Activated naive CD8-positive, alpha-beta T cell treated with anti-CD3 and anti-CD28 coated beads for 36 hours (primary cell): ENCODE measurements around the gene PROCR. TPM values are rescaled to one million over a fixed set of nuclear protein-coding genes. Genes with fewer than 3 reads are reported as not detected.
"Not testable (repeated sequence)": the region's sequence is repeated elsewhere in the genome, so short reads cannot be mapped to it uniquely, and the experiment has no call there.

Source experiments
- DNase-seq: peaks from one replicate; pipeline ENCODE4 v3.0.0; 2021
- H3K27ac Mint-ChIP-seq: one replicate; pipeline ENCODE4 v1.8.0; 2022; ENCODE audit warnings: mild to moderate bottlenecking, moderate library complexity, mixed read lengths
- H3K27me3 Mint-ChIP-seq: one replicate; pipeline ENCODE4 v1.8.0; 2022; ENCODE audit warnings: mild to moderate bottlenecking, mixed read lengths
- H3K36me3 Mint-ChIP-seq: one replicate; pipeline ENCODE4 v1.8.0; 2021; ENCODE audit warnings: mild to moderate bottlenecking, mixed read lengths
- H3K4me1 Mint-ChIP-seq: one replicate; pipeline ENCODE4 v1.8.0; 2021; ENCODE audit warnings: mixed read lengths
- H3K4me3 Mint-ChIP-seq: one replicate; pipeline ENCODE4 v1.8.0; 2022; ENCODE audit warnings: mild to moderate bottlenecking, moderate library complexity, mixed read lengths
- H3K9me3 Mint-ChIP-seq: one replicate; pipeline ENCODE4 v1.8.0; 2022; ENCODE audit warnings: mixed read lengths
- total RNA-seq, 2 experiments: library from RNA; stranded (reverse); gene quantifications; one replicate each; pipeline ENCODE4 v1.2.3, GENCODE V29; 2021

PROCR gene
- total RNA-seq, 2 experiments from 2014 or later, result 4.4 to 4.5 TPM

DNA sequence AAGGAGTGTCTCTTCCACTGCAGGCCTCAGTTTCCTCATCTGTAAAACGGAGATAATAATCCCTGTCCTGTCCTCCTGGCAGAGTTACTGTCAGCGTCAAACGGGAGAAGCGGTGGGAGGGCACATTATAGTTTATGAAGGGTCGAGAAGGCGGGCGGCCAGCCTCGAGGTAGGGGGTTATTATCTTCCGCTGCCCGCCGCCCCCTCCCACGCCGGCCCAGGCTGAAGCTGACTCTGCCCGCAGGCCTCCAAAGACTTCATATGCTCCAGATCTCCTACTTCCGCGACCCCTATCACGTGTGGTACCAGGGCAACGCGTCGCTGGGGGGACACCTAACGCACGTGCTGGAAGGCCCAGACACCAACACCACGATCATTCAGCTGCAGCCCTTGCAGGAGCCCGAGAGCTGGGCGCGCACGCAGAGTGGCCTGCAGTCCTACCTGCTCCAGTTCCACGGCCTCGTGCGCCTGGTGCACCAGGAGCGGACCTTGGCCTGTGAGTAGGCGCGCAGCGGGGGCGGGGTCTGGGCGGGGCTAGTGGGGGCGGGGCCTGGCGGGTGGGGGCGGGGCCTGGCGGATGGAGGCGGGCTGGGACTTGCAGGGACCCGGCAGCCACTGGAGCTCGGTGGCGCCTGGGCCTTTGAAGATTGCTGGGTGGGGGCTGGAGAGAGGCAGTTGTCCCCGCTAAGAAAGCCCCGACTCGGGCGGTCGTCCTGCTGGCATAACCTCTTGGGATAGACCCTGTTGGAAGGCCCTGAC is 2.8 kb downstream of the PROCR start:
- Mint-ChIP-seq H3K4me3 (no peak overlapping the region), H3K9me3 (no peaks in the 10 kb centered on the region), H3K4me1 (peaks cover 17% of the 10 kb centered on the region), H3K36me3 (peaks cover 3% of the 10 kb centered on the region), H3K27me3 (no peaks in the 10 kb centered on the region), H3K27ac (no peak overlapping the region)
- DNase-seq, result no peak

DNA sequence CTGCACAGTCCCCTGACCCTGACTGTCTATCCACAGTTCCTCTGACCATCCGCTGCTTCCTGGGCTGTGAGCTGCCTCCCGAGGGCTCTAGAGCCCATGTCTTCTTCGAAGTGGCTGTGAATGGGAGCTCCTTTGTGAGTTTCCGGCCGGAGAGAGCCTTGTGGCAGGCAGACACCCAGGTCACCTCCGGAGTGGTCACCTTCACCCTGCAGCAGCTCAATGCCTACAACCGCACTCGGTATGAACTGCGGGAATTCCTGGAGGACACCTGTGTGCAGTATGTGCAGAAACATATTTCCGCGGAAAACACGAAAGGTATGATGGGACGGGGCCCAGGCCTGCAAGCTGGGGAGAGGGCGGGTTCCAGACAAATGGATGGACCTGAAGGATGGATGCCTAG is 4.3 kb downstream of the PROCR start:
- no peak overlapping the region for H3K27ac Mint-ChIP-seq
- no peaks in the 10 kb centered on the region for H3K9me3 Mint-ChIP-seq
- H3K4me1 Mint-ChIP-seq, result peaks cover 17% of the 10 kb centered on the region
- no peak overlapping the region for H3K4me3 Mint-ChIP-seq
- peaks cover 3% of the 10 kb centered on the region for H3K36me3 Mint-ChIP-seq
- H3K27me3 Mint-ChIP-seq, result no peaks in the 10 kb centered on the region
- no peak for DNase-seq

DNA sequence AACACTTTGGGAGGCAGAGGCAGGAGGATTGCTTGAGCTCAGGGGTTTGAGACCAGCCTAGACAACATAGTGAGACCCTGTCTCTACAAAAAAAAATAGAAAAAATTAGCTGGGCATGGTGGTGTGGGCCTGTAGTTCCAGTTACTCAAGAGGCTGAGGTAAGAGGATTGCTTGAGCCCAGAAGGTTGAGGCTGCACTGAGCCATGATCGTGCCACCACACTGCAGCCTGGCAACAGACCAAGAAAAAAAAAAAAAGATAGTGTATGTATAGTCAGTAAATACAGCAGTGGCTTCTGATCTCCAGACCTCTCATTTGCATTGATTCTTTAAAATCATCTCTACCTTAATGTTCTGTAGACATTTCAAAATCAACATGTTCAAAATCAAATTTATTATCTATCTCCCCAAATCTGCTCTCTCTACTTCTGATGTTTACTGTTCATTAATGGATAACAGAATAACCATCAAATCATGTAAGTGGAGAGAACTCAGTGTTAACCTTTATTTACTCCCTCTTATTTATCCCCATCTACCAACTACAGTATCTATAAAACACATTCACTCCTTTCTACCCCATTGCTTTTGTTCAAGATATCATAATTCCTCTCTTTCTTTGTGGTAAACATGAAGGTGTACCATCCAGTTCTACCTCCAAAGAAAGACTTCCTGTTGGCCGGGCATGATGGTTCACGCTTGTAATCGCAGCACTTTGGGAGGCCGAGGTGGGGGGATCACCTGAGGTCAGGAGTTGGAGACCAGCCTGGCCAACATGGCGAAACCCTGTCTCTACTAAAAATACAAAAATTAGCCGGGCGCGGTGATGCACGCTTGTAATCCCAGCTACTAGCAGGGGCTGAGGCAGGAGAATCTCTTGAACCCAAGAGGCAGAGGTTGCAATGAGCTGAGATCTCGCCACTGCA is 7.7 kb downstream of the PROCR start:
- H3K4me1 Mint-ChIP-seq, result no peaks in the 10 kb centered on the region
- no peak for DNase-seq

DNA sequence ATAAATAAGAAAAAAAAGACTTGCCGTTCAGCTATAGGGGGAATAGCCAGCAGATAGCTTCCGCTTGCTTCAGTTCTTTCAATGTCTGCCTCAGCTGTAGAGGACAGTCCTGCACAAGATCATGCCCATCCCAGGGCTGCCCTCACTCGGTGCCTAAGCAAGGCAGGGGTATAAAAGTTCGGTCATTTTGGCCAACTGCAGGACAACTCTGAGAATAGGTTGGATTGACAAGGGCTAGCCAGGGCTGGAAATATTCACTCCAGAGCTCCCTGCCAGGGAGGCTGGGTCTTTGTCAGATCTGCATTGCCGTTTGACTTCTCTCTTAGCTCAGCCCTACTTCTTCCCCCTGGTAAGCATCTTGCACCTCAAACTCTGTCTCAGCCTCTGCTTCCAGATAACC is 8.4 kb downstream of the PROCR start:
- no peak overlapping the region for H3K4me3 Mint-ChIP-seq
- no peak for DNase-seq
- no peaks in the 10 kb centered on the region for H3K4me1 Mint-ChIP-seq
- H3K27ac Mint-ChIP-seq, result no peak overlapping the region
- no peaks in the 10 kb centered on the region for H3K27me3 Mint-ChIP-seq
- H3K36me3 Mint-ChIP-seq, result peaks cover 2% of the 10 kb centered on the region
- no peaks in the 10 kb centered on the region for H3K9me3 Mint-ChIP-seq

More for the DNA sequence above, 7.7 kb downstream of the PROCR start:
- H3K9me3 Mint-ChIP-seq, result no peaks in the 10 kb centered on the region
- no peaks in the 10 kb centered on the region for H3K27me3 Mint-ChIP-seq
- no peak overlapping the region for H3K4me3 Mint-ChIP-seq
- H3K27ac Mint-ChIP-seq, result no peak overlapping the region
- peaks cover 3% of the 10 kb centered on the region for H3K36me3 Mint-ChIP-seq

DNA sequence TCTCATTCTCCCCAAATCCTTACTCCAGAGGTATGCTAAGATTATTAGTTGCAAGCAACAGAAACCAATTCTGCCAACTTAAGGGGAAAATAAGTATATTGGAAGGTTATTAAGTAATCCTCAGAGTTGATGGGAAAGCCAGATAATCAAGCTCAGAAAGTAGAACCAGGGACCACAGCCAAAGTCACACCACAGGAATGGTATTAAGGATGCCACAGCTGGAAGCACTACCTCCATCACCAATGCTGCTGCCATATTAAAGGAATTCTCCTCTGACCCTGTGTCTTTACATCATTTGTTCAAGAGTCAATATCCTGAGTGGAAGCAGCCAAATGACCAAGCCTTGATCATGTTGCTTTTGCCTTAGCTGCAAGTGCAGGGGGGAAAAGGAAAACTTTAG is 9.9 kb downstream of the PROCR start:
- Mint-ChIP-seq H3K27ac (no peak overlapping the region), H3K4me3 (no peak overlapping the region), H3K36me3 (no peaks in the 10 kb centered on the region), H3K4me1 (no peaks in the 10 kb centered on the region), H3K9me3 (no peaks in the 10 kb centered on the region), H3K27me3 (no peaks in the 10 kb centered on the region)
- no peak for DNase-seq

DNA sequence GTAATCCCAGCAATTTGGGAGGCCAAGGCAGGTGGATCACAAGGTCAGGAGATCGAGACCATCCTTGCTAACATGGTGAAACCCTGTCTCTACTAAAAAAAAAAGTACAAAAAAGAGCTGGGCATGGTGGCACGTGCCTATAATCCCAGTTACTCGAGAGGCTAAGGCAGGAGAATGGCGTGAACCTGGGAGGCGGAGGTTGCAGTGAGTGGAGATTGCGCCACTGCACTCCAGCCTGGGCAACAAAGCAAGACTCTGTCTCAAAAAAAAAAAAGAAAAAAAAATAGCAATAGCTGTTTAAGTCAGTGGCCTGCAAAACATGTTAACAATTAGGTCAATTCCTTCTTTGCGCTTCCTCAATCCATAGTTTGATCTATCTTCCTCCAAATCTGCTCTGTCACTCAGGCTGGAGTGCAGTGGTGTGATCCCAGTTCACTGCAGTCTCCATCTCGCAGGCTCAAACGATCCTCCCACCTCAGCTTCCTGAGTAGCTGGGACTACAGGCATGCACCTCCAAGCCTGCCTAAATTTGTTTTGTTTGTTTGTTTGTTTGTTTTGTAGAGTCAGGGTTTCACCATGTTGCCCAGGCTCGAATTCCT is 14.9 kb downstream of the PROCR start:
- not testable (repeated sequence) for H3K9me3 Mint-ChIP-seq, DNase-seq, H3K4me1 Mint-ChIP-seq, H3K4me3 Mint-ChIP-seq, H3K27me3 Mint-ChIP-seq, H3K36me3 Mint-ChIP-seq, H3K27ac Mint-ChIP-seq

DNA sequence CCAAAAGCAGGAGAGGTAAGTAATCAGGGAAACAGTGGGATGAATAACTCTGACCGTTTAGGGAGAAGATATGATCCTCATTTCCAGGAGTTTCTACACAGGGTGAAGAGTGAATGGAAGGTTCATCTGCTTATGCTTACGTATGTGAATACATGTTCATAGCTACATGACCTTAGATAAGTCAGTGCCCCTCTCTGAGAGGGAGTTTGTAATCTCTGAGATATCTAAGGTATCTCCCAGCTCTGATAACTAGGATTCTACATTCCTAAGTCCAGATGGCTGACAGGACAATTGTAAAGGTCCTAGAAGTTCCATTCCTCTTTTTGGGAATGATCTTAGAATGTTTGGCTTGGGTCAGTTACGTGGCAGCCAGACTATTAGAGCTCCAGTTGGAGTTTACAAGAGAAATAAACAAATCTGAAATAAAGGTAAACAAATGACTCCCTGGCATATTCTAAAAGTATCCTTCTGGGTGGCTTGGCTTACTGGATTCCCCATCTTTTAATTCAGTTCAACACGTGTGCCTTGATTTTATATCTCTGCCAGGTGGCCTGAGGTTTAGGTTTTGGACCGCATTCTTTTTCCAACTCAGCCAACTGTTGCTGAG is 15.8 kb downstream of the PROCR start:
- Mint-ChIP-seq H3K27ac (no peak overlapping the region), H3K4me1 (no peaks in the 10 kb centered on the region), H3K27me3 (no peaks in the 10 kb centered on the region), H3K4me3 (no peak overlapping the region), H3K36me3 (no peaks in the 10 kb centered on the region), H3K9me3 (no peaks in the 10 kb centered on the region)
- no peak for DNase-seq

DNA sequence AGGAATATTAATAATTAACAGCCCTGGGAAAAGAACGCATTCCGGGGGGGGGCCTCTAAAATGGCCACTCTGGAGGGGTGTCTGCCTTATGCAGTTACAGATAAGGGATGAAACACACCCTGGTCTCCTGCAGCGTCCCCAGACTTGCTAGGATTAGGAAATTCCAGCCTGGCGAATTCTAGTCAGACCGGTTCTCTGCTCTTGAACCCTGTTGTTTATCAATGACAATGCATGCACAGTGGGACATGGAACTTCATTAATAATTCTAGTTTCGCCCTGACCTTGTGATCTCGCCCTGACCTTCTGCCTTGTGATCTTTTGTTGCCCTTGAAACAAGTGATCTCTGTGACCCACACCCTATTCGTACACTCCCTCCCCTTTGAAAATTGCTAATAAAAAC is 17.4 kb downstream of the PROCR start:
- not testable (repeated sequence) for H3K4me1 Mint-ChIP-seq, H3K36me3 Mint-ChIP-seq, H3K27me3 Mint-ChIP-seq, DNase-seq, H3K9me3 Mint-ChIP-seq, H3K4me3 Mint-ChIP-seq, H3K27ac Mint-ChIP-seq

DNA sequence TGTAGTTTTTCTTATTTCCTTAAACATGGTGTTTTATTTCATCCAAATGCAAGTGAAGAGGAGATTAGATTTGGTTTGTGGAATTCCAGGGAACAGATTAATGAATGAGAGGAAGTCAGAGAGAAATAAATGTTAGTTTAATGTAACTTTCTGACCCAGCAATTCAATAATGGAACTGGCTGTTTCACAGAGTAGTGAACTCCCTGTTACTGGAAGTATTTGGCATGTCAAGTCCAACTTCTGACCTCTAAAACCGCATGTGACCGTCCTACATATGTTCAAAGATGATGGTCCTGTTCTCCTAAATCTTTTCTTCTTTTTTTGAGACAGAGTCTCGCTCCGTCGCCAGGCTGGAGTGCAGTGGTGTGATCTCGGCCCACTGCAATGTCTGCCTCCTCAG is 18.7 kb downstream of the PROCR start:
- Mint-ChIP-seq H3K9me3 (peaks cover 2% of the 10 kb centered on the region), H3K36me3 (peaks cover 3% of the 10 kb centered on the region), H3K4me1 (no peaks in the 10 kb centered on the region), H3K4me3 (no peak overlapping the region), H3K27me3 (no peaks in the 10 kb centered on the region), H3K27ac (no peak overlapping the region)
- no peak for DNase-seq

DNA sequence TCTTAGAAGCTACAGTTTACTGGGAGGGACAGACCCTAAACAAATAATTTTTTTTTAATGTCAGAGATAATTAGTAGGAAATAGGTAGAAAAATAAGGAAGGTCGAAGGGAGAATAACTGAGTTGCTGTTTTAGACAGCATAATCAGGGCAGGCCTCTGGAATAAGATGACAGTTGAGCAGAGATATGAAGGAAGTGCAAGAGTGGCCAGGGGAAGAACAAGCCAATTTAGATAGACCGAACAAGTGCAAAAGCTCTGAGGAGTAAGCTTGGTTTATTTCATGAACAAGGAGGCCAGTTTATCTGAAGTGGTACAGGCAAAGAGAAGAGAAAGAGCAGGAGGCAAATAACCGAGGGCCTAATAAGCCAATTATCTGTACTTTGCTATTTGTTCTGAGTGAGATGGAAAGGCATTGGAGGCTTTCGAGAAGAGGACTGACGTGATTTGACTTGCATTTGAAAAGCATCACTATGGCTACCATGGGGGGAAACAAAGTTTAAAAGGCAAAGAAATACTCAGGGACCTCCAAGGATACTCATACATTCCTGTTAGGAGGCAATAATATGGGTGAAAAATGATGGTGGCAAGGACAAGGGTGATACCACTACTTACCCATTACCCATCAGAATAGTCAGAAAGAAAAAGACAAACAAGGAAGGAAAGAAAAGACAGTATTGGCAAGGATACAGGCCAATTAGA is 19.7 kb downstream of the PROCR start:
- H3K27ac Mint-ChIP-seq, result no peak overlapping the region
- no peaks in the 10 kb centered on the region for H3K4me1 Mint-ChIP-seq
- no peaks in the 10 kb centered on the region for H3K27me3 Mint-ChIP-seq
- H3K9me3 Mint-ChIP-seq, result peaks cover 5% of the 10 kb centered on the region
- no peak overlapping the region for H3K4me3 Mint-ChIP-seq
- no peak for DNase-seq
- peaks cover 6% of the 10 kb centered on the region for H3K36me3 Mint-ChIP-seq

DNA sequence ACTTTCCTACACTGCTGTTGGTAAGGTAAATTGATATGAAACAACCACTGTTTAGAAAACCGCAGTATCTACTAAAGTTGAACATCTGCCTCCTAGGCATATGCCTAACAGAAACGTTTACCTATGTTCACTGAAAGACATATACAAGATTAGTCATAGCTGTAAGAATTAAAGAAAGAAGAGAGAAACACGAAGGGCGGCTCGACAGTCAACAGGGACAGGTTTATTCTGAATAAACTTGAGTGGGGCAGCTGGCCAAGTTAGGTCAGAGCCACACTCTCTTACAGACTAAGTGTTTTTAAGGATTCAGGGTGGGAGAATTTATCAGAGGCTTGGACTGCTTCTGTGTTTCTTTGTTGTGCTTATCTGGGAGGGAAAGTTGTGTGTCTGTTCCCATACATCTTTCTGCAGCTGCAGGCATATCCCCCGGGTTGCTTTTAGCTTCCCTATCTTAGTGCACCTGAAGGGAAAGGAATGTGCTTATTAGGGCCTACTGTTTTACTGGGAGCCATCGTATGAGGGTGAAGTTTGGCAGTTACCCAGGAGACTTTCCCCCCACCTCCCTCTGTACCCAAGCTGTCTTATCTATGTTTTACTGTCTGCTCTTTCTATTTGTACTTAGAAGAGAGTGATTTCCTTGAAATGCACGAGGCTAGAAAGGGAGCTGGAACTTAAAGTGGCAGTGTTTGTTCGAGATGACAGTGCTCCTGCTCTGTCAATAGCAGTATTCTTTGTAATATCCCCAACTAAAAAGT is 20.4 kb downstream of the PROCR start:
- H3K9me3 Mint-ChIP-seq, result peaks cover 12% of the 10 kb centered on the region
- peaks cover 11% of the 10 kb centered on the region for H3K36me3 Mint-ChIP-seq
- DNase-seq, result no peak
- H3K4me3 Mint-ChIP-seq, result no peak overlapping the region
- H3K27ac Mint-ChIP-seq, result no peak overlapping the region
- H3K4me1 Mint-ChIP-seq, result no peaks in the 10 kb centered on the region
- H3K27me3 Mint-ChIP-seq, result no peaks in the 10 kb centered on the region

DNA sequence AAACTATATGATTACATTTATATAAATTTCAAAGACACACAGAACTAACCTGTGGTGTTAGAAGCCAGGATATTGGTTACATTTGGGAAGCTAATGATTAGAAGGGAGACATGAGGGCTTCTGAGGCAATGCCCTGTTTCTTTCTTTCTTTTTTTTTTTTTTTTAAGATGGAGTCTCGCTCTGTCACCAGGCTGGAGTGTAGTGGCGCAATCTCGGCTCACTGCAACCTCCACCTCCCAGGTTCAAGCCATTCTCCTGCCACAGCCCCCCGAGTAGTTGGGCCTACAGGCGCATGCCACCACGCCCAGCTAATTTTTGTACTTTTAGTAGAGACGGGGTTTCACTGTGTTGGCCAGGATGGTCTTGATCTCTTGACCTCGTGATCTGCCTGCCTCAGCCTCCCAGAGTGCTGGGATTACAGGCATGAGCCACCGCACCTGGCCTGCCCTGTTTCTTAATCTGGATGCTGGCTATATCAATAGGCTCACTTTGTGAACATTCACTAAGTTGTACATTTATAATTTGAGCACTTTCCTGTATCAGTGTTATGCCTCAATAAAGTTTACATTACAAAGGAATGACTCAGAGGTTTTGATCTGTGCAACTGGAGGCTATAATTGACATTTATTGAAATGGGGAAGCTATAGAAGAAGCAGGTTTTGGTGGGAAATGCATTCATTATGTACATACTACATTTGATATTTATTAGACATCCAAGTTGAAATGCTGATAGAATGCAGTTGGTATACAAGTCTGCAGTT is 21.3 kb downstream of the PROCR start:
- peaks cover 17% of the 10 kb centered on the region for H3K36me3 Mint-ChIP-seq
- H3K27me3 Mint-ChIP-seq, DNase-seq, H3K4me3 Mint-ChIP-seq, H3K27ac Mint-ChIP-seq, H3K4me1 Mint-ChIP-seq: not testable (repeated sequence)
- peaks cover 13% of the 10 kb centered on the region for H3K9me3 Mint-ChIP-seq

DNA sequence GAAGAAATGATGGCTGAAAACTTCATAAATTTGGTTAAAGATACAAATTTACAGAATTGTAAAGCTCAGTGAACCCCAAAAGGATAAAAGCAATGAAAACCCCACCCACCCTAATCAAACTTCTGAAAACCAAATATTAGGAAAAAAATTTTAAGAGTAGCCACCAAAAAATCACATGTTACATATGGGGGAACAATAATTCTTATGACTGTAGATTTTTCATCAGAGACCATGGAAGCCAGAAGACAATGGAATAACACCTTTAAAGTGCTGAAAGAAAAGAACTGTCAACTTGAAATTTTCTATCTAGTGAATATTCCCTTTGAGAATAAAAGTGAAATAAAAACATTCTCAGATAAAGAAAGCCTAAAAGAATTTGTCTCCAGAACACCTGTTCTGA is 24.4 kb downstream of the PROCR start:
- no peak overlapping the region for H3K27ac Mint-ChIP-seq
- H3K9me3 Mint-ChIP-seq, result peaks cover 20% of the 10 kb centered on the region
- DNase-seq, result no peak
- no peaks in the 10 kb centered on the region for H3K27me3 Mint-ChIP-seq
- peaks cover 25% of the 10 kb centered on the region for H3K36me3 Mint-ChIP-seq
- no peaks in the 10 kb centered on the region for H3K4me1 Mint-ChIP-seq
- no peak overlapping the region for H3K4me3 Mint-ChIP-seq
